ENCODE data around the gene SOWAHA. TPM values are rescaled to one million over a fixed set of nuclear protein-coding genes. Genes with fewer than 3 reads are reported as not detected.

Gene SOWAHA
- total RNA-seq, 2 experiments from 2014 or later: not detected

GRCh38 chr5:132810605-132811004, 2.5 kb upstream of the SOWAHA start:
- Mint-ChIP-seq H3K27ac (no peak overlapping the region), H3K4me3 (no peak overlapping the region), H3K27me3 (ENCODE audit: low read depth) (peaks cover 59% of the 10 kb centered on the region), H3K9me3 (ENCODE audit: insufficient read depth) (no peaks in the 10 kb centered on the region), H3K36me3 (ENCODE audit: low read depth) (no peaks in the 10 kb centered on the region), H3K4me1 (ENCODE audit: low read depth) (peaks cover 13% of the 10 kb centered on the region)
- ChIA-PET CTCF (interaction anchor here (2.0 to 2.4 kb wide), 3 partner anchors 10 to 19 kb away, joined by 5 to 12 read pairs (median 6); partner anchors contain the start of gene SHROOM1), POLR2A (no interaction called here)
- DNase-seq (no peak), ATAC-seq (no peak)

GRCh38 chr5:132812123-132812765, 858 bp upstream of the SOWAHA start:
- Mint-ChIP-seq H3K4me3 (peak overlapping the region; percentile 64), H3K36me3 (ENCODE audit: low read depth) (no peaks in the 10 kb centered on the region), H3K27me3 (ENCODE audit: low read depth) (peaks cover 51% of the 10 kb centered on the region), H3K4me1 (ENCODE audit: low read depth) (peaks cover 13% of the 10 kb centered on the region), H3K27ac (no peak overlapping the region), H3K9me3 (ENCODE audit: insufficient read depth) (no peaks in the 10 kb centered on the region)
- DNase-seq (no peak), ATAC-seq (no peak)
- CTCF ChIA-PET: interaction anchor here (1.1 to 2.4 kb wide), 4 partner anchors 8 to 59 kb away, joined by 3 to 12 read pairs (median 4); no protein-coding TSS in a partner anchor
- POLR2A ChIA-PET: no interaction called here

- ChIA-PET POLR2A (interaction anchor here (0.9 to 1.0 kb wide), 2 partner anchors 13 to 222 kb away, joined by 3 to 4 read pairs; no protein-coding TSS in a partner anchor), CTCF (interaction anchor here (1.0 to 1.1 kb wide), 3 partner anchors 11 to 312 kb away, joined by 3 to 6 read pairs (median 5); no protein-coding TSS in a partner anchor)
- Mint-ChIP-seq H3K27me3 (ENCODE audit: low read depth) (peaks cover 48% of the 10 kb centered on the region), H3K4me3 (no peak overlapping the region), H3K36me3 (ENCODE audit: low read depth) (no peaks in the 10 kb centered on the region), H3K27ac (no peak overlapping the region), H3K9me3 (ENCODE audit: insufficient read depth) (no peaks in the 10 kb centered on the region), H3K4me1 (ENCODE audit: low read depth) (peaks cover 13% of the 10 kb centered on the region)
- ATAC-seq: peak; percentile 69
- no peak for DNase-seq
These were observed 749 bp downstream of the SOWAHA start for GRCh38 chr5:132813599-132814502.

- peaks cover 47% of the 10 kb centered on the region for H3K27me3 Mint-ChIP-seq (ENCODE audit: low read depth)
- H3K36me3 Mint-ChIP-seq (ENCODE audit: low read depth): no peaks in the 10 kb centered on the region
- no peaks in the 10 kb centered on the region for H3K9me3 Mint-ChIP-seq (ENCODE audit: insufficient read depth)
- no peak overlapping the region for H3K27ac Mint-ChIP-seq
- H3K4me3 Mint-ChIP-seq: peak overlapping the region; percentile 54
- H3K4me1 Mint-ChIP-seq (ENCODE audit: low read depth): peaks cover 21% of the 10 kb centered on the region
- ChIA-PET CTCF (interaction anchor here (1.0 to 1.3 kb wide), 3 partner anchors 13 to 57 kb away, joined by 3 to 6 read pairs (median 4); no protein-coding TSS in a partner anchor), POLR2A (interaction anchor here (0.9 kb wide), 1 partner anchor 13 kb away, joined by 4 read pairs; no protein-coding TSS in a partner anchor)
- no peak for DNase-seq
- no peak for ATAC-seq
These were observed 1.6 kb downstream of the SOWAHA start for GRCh38 chr5:132814503-132815294.

- no peaks in the 10 kb centered on the region for H3K36me3 Mint-ChIP-seq (ENCODE audit: low read depth)
- H3K27ac Mint-ChIP-seq: no peak overlapping the region
- H3K27me3 Mint-ChIP-seq (ENCODE audit: low read depth): peaks cover 42% of the 10 kb centered on the region
- POLR2A ChIA-PET: no interaction called here
- ATAC-seq: no peak
- peaks cover 29% of the 10 kb centered on the region for H3K4me1 Mint-ChIP-seq (ENCODE audit: low read depth)
- H3K4me3 Mint-ChIP-seq: peak overlapping the region; percentile 54
- DNase-seq: no peak
- H3K9me3 Mint-ChIP-seq (ENCODE audit: insufficient read depth): no peaks in the 10 kb centered on the region
- CTCF ChIA-PET: interaction anchor here (1.0 to 1.3 kb wide), 3 partner anchors 13 to 58 kb away, joined by 3 to 6 read pairs (median 4); no protein-coding TSS in a partner anchor
These were observed 2.4 kb downstream of the SOWAHA start for GRCh38 chr5:132815454-132815853.

- DNase-seq (no peak), ATAC-seq (no peak)
- H3K27me3 Mint-ChIP-seq (ENCODE audit: low read depth): peaks cover 35% of the 10 kb centered on the region
- H3K4me3 Mint-ChIP-seq: no peak overlapping the region
- ChIA-PET POLR2A (no interaction called here), CTCF (interaction anchor here (2.8 kb wide), 1 partner anchor 430 kb away, joined by 11 read pairs; no protein-coding TSS in a partner anchor)
- no peaks in the 10 kb centered on the region for H3K9me3 Mint-ChIP-seq (ENCODE audit: insufficient read depth)
- H3K36me3 Mint-ChIP-seq (ENCODE audit: low read depth): no peaks in the 10 kb centered on the region
- H3K27ac Mint-ChIP-seq: no peak overlapping the region
- peaks cover 29% of the 10 kb centered on the region for H3K4me1 Mint-ChIP-seq (ENCODE audit: low read depth)
These were observed 3.0 kb downstream of the SOWAHA start for GRCh38 chr5:132816083-132816482.

GRCh38 chr5:132816554-132816953, 3.5 kb downstream of the SOWAHA start:
- H3K27me3 Mint-ChIP-seq (ENCODE audit: low read depth): peaks cover 31% of the 10 kb centered on the region
- ATAC-seq: no peak
- no peak overlapping the region for H3K27ac Mint-ChIP-seq
- no peaks in the 10 kb centered on the region for H3K9me3 Mint-ChIP-seq (ENCODE audit: insufficient read depth)
- ChIA-PET CTCF (interaction anchor here (0.8 to 2.8 kb wide), 4 partner anchors 36 to 430 kb away, joined by 3 to 11 read pairs (median 4); partner anchors contain the start of gene CCNI2), POLR2A (no interaction called here)
- H3K36me3 Mint-ChIP-seq (ENCODE audit: low read depth): no peaks in the 10 kb centered on the region
- no peak for DNase-seq
- peaks cover 29% of the 10 kb centered on the region for H3K4me1 Mint-ChIP-seq (ENCODE audit: low read depth)
- H3K4me3 Mint-ChIP-seq: no peak overlapping the region

- POLR2A ChIA-PET: no interaction called here
- DNase-seq (no peak), ATAC-seq (no peak)
- no peak overlapping the region for H3K27ac Mint-ChIP-seq
- H3K9me3 Mint-ChIP-seq (ENCODE audit: insufficient read depth): no peaks in the 10 kb centered on the region
- peaks cover 28% of the 10 kb centered on the region for H3K27me3 Mint-ChIP-seq (ENCODE audit: low read depth)
- CTCF ChIA-PET: interaction anchor here (0.8 to 6.7 kb wide), 8 partner anchors 8 to 431 kb away, joined by 3 to 62 read pairs (median 8); partner anchors contain the start of genes CCNI2 and SHROOM1
- no peak overlapping the region for H3K4me3 Mint-ChIP-seq
- H3K4me1 Mint-ChIP-seq (ENCODE audit: low read depth): peaks cover 29% of the 10 kb centered on the region
- no peaks in the 10 kb centered on the region for H3K36me3 Mint-ChIP-seq (ENCODE audit: low read depth)
These were observed 3.9 kb downstream of the SOWAHA start for GRCh38 chr5:132817011-132817410.

GRCh38 chr5:132819468-132819867, 6.4 kb downstream of the SOWAHA start:
- Mint-ChIP-seq H3K4me1 (ENCODE audit: low read depth) (peaks cover 29% of the 10 kb centered on the region), H3K9me3 (ENCODE audit: insufficient read depth) (no peaks in the 10 kb centered on the region), H3K4me3 (peak overlapping the region; percentile 59), H3K36me3 (ENCODE audit: low read depth) (no peaks in the 10 kb centered on the region), H3K27me3 (ENCODE audit: low read depth) (peaks cover 20% of the 10 kb centered on the region), H3K27ac (peak overlapping the region; percentile 28)
- ATAC-seq: no peak
- ChIA-PET CTCF (interaction anchor here (0.5 to 6.7 kb wide), 69 partner anchors 8 to 456 kb away, joined by 3 to 82 read pairs (median 5); partner anchors contain the start of genes CCNI2, IL4, IRF1 and KIF3A), POLR2A (interaction anchor here (0.7 to 1.1 kb wide), 4 partner anchors 47 to 290 kb away, joined by 3 read pairs; partner anchors contain the start of gene UQCRQ)
- DNase-seq: no peak

- CTCF ChIA-PET: interaction anchor here (0.6 to 6.7 kb wide), 80 partner anchors 9 to 457 kb away, joined by 3 to 82 read pairs (median 5); partner anchors contain the start of genes CCNI2, IL4, IRF1 and KIF3A
These were observed 7.2 kb downstream of the SOWAHA start for GRCh38 chr5:132820162-132820754.

More at GRCh38 chr5:132820162-132820754, 7.2 kb downstream of the SOWAHA start:
- Mint-ChIP-seq H3K36me3 (ENCODE audit: low read depth) (no peaks in the 10 kb centered on the region), H3K4me3 (peak overlapping the region; percentile 59), H3K4me1 (ENCODE audit: low read depth) (peaks cover 33% of the 10 kb centered on the region), H3K27ac (no peak overlapping the region), H3K9me3 (ENCODE audit: insufficient read depth) (no peaks in the 10 kb centered on the region), H3K27me3 (ENCODE audit: low read depth) (peaks cover 18% of the 10 kb centered on the region)
- DNase-seq: peak; percentile 95
- ATAC-seq: peak; percentile 92
- POLR2A ChIA-PET: interaction anchor here (0.7 to 1.2 kb wide), 8 partner anchors 47 to 434 kb away, joined by 3 to 7 read pairs (median 3); partner anchors contain the start of genes CCNI2 and UQCRQ
